Nucleus accumbens (tissue), 56 donors: ENCODE data around the gene ARID4B.
"Not testable (repeated sequence)": the region's sequence is repeated elsewhere in the genome, so short reads cannot be mapped to it uniquely, and the experiment has no call there.

Experiments
- DNase-seq, 56 donors: peaks; one replicate each; lab custom pipeline; 2025; lab: John Stamatoyannopoulos, UW

ARID4B gene

GRCh38 chr1:235176486-235176885, 151.5 kb downstream of the ARID4B start:
- DNase-seq: no peak

DNA sequence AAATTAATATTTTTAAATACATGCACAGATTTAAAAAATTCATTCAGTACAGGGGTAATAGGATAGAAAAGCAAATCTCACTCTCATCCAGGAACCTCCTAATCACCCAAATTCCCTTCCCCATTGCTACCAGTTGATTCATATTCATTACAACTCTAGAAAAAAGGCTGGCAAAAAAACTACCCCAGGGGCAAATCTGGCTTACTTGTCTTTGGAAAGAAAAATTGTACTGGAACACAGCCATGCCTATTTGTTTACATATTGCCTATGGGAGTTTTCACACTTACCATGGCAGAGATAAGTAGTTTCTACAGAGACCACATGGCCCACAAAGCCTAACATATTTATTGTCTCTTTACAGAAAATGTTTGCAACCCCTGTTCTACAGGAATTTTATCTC, 158.0 kb downstream of the ARID4B start:
- no peak for DNase-seq

DNA sequence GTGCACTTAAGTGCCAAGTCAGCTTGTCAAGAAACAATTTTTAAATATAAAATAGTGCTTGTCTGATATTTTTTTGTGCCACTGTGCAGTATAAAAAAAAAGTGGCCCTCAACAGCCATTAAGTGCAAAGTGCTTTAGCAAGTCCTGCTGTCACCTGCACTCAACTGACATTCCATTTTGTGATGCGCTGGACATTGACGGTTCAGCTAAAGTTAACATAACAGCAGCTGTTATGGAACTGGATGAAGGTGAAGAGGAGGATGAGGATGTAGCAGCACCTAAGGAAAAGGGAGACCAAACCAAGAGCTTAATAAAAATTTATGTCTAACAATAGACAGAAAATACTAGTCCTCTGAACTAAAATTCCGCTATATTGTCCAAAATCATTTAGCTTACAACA, 159.6 kb downstream of the ARID4B start:
- no peak for DNase-seq

- peak in 1 of 56 donors; percentile 5 for DNase-seq
These were observed 166.2 kb downstream of the ARID4B start for GRCh38 chr1:235161685-235162327.

DNA sequence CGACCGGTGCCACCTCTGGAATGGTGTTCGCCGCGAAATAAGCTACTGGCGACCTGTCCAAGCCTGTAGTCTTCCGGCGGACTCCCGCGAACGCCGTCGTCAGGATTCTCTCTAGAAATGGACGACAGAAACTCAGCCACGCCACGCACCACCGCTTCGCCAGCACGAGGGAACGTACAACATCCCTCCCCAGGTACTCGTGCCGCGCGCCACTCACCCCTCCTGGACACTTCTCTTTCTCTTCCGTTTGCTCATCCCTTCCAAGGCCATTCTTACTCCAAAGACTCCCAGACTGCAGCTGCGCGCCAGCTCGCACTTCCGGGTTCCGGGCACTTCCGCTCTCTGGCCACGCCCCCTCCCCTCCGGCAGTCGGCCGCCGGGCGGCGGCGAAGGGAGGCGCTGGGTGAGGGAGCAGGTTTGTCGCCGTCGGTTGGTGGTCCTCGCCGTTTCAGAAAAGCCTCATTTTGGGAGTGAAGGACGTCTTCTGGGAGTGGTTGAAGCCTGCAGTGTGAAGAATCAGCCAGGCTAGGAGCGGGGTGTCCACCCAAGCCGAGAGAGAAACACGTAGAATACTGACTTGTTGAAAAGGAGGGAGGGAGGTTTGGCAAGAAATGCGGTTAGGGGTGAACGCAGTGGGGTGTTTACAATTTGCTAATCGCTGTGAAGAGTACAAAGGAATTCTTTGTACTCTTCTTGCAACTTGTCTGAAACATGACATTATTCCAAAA, 166.9 kb downstream of the ARID4B start, which contains the start of gene RBM34:
Gene RBM34 (minus strand): TSS at position 294 of the 728 bp plus-strand sequence. CDS start 24 bp downstream, at position 270.
- peak; percentile 34 to 94 (median 86) for DNase-seq

GRCh38 chr1:235160383-235160956, 167.5 kb downstream of the ARID4B start:
- DNase-seq: peak in 2 of 56 donors; percentile 34 to 46

GRCh38 chr1:235159930-235160329, 168.0 kb downstream of the ARID4B start:
- DNase-seq: not testable (repeated sequence)

DNA sequence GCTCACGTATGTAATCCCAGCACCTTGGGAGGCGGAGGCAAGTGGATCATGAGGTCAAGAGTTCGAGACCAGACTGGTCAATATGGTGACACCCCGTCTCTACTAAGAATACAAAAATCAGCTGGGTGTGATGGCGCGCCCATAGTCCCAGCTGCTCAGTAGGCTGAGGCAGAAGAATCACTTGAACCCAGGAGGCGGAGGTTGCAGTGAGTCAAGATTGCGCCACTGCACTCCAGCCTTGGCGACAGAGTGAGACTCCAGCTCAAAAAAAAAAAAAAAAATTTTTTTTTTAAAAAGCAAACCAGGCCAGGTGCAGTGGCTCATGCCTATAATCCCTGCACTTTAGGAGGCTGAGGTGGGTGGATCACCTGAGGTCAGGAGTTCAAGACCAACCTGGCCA, 168.7 kb downstream of the ARID4B start:
- DNase-seq: not testable (repeated sequence)

DNA sequence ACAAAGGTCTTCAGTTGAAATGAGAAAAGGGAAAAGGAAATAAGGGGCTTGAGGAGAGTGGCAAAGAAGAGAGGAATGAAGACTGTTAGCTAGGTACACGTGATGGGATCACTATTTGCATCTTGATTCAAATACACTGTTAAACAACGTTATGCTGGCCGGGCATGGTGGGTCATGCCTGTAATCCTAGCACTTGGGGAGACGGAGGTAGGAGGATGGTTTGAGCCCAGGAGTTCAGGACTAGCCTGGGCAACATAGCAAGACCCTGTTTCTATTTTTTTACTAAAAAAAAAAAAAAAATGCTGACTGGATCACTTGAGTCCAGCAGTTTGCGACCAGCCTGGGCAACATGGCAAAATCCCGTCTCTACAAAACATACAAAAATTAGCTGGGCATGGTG, 169.3 kb downstream of the ARID4B start:
- no peak for DNase-seq

DNA sequence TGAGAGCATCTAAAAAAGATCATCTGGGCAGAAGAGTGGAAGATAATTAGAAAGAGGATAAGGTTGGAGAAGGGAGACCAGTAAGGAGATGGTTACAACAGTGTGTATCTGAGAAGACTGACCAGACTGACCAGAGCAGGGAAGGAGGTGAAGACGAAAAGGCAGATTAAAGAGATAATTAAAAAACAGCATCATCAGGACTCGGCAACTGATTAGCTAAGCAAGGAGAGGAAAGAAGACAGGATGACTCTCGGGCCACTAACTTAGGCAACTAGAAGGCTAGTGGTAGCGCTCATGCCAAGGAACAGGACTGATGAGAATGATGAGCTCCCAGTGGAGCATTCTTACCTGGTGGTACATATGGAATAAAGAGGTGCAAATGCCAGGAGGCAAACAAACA, 170.8 kb downstream of the ARID4B start:
- DNase-seq: no peak

DNA sequence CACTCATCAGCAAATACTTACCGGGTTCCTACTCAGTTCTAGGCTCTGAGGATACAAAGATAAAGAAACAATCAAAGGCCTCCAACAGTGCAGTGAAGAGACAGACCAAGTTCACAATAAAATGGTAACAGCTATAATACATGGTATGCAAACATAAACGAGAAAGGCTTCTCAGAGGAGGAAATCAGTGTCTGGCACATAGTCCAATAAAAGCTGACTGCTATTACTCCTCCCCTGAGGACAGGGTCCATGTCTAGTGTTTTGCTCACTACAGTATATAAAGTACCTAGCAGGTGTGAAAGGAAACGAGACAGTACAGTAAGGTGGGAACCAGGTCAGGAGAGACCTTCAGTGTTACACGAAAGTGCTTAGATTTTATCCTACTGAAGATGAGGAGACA, 171.2 kb downstream of the ARID4B start:
- no peak for DNase-seq

- DNase-seq: no peak
These were observed 171.7 kb downstream of the ARID4B start for GRCh38 chr1:235156265-235156664.

DNA sequence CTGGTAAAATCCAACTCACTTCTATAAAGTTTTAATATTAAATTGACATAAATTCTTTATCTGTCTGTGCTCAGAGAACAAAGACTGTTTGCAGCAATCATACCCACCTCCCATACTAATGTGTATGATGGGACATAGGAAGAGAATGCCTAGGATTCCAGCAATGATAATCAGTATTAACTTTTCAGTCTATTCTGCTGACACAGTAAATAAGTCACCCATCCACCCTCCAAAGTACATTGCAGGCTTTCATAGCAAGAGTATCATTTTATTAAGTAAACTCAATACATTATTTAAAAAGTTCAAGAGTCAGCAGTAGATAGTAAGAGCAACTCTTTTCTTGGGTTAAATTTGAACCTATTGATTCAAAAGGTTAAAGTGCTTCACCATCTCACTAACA, 175.7 kb downstream of the ARID4B start:
- no peak for DNase-seq

- no peak for DNase-seq
These were observed 176.9 kb downstream of the ARID4B start for GRCh38 chr1:235151033-235151432.

GRCh38 chr1:235149824-235150223, 178.2 kb downstream of the ARID4B start:
- DNase-seq: no peak

GRCh38 chr1:235147269-235147668, 180.7 kb downstream of the ARID4B start:
- no peak for DNase-seq

DNA sequence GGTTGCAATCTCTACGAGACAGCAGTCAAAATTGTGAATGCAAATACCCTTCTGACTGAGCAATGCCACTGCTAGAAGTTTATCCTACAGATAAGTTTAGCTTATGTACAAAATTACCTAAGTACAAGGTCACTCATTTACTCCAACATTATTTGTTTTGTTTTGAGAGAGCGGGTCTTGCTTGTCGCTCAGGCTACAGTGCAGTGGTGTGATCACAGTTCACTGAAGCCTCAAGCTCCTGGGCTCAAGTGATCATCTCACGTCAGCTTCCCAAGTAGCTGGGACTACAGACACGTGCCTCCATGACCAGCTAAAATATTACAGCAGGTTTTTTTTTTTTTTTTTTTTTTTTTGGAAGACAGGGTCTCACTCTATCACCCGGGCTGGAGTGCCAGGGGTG, 182.3 kb downstream of the ARID4B start:
- no peak for DNase-seq

GRCh38 chr1:235142991-235143390, 185.0 kb downstream of the ARID4B start:
- no peak for DNase-seq

DNA sequence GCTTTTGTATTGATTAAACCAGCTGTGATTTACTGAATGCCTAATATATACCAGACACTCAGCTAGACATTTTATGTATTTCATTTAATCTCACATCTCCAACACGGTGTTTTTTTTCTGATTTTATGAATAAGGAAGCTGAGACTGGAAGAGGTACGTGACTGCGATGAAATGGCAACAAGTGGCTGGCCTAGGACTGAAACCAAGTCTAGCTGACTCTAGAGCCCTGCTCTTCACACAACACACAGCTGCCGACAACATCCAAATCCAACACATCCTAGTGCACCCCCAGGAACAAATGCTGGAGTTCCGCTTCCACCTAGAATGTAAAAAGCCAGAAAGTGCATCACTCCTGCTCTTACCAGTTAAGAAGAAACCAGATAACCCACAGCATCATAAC, 188.7 kb downstream of the ARID4B start:
- no peak for DNase-seq

- DNase-seq: no peak
These were observed 189.2 kb downstream of the ARID4B start for GRCh38 chr1:235138821-235139220.

- DNase-seq: no peak
These were observed 191.9 kb downstream of the ARID4B start for GRCh38 chr1:235136111-235136510.

DNA sequence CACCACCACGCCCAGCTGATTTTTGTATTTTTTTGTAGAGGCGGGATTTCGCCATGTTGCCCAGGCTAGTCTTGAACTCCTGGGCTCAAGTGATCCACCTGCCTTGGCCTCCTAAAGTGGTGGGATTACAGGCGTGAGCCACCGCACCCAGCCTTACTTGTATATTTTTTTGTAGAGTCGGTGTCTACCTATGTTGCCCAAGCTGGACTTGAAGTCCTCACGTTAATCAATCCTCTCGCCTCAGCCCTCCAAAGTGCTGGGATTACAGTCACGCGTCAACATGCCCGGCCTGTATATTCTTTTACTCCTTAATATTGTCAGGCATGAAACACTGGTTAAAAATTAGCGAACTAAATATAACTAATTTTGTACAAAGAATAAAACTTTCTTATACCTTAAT, 193.8 kb downstream of the ARID4B start:
- DNase-seq: no peak
